D721Med (cell line): ENCODE results near the gene USP17L5.
A peak's percentile ranks its signal among the peaks of the same experiment; 100 is the strongest.
"Not testable (repeated sequence)": the region's sequence is repeated elsewhere in the genome, so short reads cannot be mapped to it uniquely, and the experiment has no call there.

Source experiments
- DNase-seq: peaks from one replicate; pipeline ENCODE4 v3.0.0; 2011; ENCODE audit warnings: low spot score; ENCODE audit not compliant: insufficient read length
- FAIRE-seq: peaks from 2 replicates; lab custom pipeline; 2011; peaks lifted over from hg19 to GRCh38; lab: Jason Lieb, UNC
- TF ChIP-seq, protein P1 (sequence below): IDR thresholded peaks from 2 replicates; pipeline ENCODE4 v1.5.1; 2012; ENCODE audit warnings: mild to moderate bottlenecking, control low read depth; ENCODE audit not compliant: insufficient read depth; ENCODE audit errors: missing control alignments

Gene USP17L5, protein sequence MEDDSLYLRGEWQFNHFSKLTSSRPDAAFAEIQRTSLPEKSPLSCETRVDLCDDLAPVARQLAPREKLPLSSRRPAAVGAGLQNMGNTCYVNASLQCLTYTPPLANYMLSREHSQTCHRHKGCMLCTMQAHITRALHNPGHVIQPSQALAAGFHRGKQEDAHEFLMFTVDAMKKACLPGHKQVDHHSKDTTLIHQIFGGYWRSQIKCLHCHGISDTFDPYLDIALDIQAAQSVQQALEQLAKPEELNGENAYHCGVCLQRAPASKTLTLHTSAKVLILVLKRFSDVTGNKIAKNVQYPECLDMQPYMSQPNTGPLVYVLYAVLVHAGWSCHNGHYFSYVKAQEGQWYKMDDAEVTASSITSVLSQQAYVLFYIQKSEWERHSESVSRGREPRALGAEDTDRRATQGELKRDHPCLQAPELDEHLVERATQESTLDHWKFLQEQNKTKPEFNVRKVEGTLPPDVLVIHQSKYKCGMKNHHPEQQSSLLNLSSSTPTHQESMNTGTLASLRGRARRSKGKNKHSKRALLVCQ

DNA sequence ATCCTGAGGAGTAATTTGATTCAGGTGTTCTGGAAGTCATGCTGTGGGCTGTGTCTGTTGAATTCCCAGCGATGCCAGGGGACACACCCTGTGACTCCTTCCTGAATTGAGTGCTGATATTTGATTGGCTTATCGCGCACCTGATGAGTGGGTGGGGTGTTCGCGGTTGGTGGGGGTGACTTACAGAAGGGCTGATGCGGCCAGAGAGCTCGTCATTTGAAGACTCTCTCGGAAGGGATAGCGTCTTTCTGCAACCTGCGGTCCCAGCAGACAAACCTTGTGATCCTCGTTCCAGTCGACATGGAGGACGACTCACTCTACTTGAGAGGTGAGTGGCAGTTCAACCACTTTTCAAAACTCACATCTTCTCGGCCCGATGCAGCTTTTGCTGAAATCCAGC lies at the start of gene USP17L5:
Gene USP17L5 (plus strand): TSS at position 301 of the 400 bp plus-strand sequence. CDS start 0 bp downstream, at position 301.
- not testable (repeated sequence) for DNase-seq, FAIRE-seq

DNA sequence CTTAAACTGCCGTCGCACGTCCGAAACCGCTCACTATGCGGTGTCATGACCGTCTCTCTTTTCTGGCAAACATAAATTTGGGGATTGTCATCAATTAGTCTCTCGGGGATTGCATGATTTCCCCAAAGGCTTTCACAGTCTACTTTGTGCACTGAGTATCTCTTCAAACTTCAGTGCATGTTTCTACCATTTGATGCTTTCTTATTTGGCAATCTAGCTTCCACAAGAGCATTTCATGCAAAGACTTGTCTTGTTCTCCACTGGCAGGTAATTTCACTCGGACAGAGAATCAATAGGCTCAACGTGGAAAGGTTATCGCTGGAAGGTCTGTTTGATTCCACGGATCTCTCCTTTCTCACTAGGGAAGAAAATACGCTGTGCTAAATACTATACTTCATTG lies 15.0 kb upstream of the USP17L5 start:
- DNase-seq, FAIRE-seq: not testable (repeated sequence)

DNA sequence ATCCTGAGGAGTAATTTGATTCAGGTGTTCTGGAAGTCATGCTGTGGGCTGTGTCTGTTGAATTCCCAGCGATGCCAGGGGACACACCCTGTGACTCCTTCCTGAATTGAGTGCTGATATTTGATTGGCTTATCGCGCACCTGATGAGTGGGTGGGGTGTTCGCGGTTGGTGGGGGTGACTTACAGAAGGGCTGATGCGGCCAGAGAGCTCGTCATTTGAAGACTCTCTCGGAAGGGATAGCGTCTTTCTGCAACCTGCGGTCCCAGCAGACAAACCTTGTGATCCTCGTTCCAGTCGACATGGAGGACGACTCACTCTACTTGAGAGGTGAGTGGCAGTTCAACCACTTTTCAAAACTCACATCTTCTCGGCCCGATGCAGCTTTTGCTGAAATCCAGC lies 14.3 kb upstream of the USP17L5 start, which contains the start of gene USP17L24:
Gene USP17L24 (plus strand): TSS at position 301 of the 400 bp plus-strand sequence. CDS start 0 bp downstream, at position 301.
- DNase-seq, FAIRE-seq: not testable (repeated sequence)

DNA sequence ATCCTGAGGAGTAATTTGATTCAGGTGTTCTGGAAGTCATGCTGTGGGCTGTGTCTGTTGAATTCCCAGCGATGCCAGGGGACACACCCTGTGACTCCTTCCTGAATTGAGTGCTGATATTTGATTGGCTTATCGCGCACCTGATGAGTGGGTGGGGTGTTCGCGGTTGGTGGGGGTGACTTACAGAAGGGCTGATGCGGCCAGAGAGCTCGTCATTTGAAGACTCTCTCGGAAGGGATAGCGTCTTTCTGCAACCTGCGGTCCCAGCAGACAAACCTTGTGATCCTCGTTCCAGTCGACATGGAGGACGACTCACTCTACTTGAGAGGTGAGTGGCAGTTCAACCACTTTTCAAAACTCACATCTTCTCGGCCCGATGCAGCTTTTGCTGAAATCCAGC lies 9.6 kb upstream of the USP17L5 start, which contains the start of gene USP17L25:
Gene USP17L25 (plus strand): TSS at position 301 of the 400 bp plus-strand sequence. CDS start 0 bp downstream, at position 301.
- not testable (repeated sequence) for DNase-seq, FAIRE-seq

DNA sequence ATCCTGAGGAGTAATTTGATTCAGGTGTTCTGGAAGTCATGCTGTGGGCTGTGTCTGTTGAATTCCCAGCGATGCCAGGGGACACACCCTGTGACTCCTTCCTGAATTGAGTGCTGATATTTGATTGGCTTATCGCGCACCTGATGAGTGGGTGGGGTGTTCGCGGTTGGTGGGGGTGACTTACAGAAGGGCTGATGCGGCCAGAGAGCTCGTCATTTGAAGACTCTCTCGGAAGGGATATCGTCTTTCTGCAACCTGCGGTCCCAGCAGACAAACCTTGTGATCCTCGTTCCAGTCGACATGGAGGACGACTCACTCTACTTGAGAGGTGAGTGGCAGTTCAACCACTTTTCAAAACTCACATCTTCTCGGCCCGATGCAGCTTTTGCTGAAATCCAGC lies 4.8 kb upstream of the USP17L5 start, which contains the start of gene USP17L26:
Gene USP17L26 (plus strand): TSS at position 301 of the 400 bp plus-strand sequence. CDS start 0 bp downstream, at position 301.
- not testable (repeated sequence) for FAIRE-seq, DNase-seq

DNA sequence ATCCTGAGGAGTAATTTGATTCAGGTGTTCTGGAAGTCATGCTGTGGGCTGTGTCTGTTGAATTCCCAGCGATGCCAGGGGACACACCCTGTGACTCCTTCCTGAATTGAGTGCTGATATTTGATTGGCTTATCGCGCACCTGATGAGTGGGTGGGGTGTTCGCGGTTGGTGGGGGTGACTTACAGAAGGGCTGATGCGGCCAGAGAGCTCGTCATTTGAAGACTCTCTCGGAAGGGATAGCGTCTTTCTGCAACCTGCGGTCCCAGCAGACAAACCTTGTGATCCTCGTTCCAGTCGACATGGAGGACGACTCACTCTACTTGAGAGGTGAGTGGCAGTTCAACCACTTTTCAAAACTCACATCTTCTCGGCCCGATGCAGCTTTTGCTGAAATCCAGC lies 4.6 kb downstream of the USP17L5 start, which contains the start of gene USP17L27:
Gene USP17L27 (plus strand): TSS at position 301 of the 400 bp plus-strand sequence. CDS start 0 bp downstream, at position 301.
- not testable (repeated sequence) for DNase-seq, FAIRE-seq

DNA sequence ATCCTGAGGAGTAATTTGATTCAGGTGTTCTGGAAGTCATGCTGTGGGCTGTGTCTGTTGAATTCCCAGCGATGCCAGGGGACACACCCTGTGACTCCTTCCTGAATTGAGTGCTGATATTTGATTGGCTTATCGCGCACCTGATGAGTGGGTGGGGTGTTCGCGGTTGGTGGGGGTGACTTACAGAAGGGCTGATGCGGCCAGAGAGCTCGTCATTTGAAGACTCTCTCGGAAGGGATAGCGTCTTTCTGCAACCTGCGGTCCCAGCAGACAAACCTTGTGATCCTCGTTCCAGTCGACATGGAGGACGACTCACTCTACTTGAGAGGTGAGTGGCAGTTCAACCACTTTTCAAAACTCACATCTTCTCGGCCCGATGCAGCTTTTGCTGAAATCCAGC lies 9.4 kb downstream of the USP17L5 start, which contains the start of gene USP17L28:
Gene USP17L28 (plus strand): TSS at position 301 of the 400 bp plus-strand sequence. CDS start 0 bp downstream, at position 301.
- not testable (repeated sequence) for DNase-seq, FAIRE-seq

DNA sequence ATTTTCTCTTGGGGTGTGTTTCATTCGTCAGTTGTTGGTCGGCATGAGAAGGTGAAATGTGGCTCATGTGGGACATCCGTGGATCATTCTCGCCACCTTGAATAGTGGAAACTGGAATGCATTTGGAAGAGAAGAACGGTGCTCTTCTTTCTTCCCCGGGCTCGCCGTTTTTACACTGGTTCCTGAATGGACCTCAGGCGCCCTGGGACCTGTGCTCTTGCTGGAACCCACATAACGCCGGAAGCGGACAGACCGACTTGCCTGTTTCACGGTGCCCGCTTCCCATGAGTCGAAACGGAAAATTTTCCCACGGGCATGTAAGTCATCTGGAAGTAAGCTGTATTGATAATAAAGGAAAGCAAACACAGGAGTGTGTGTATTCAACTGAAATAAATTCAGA lies 11.7 kb downstream of the USP17L5 start:
- not testable (repeated sequence) for FAIRE-seq, DNase-seq

DNA sequence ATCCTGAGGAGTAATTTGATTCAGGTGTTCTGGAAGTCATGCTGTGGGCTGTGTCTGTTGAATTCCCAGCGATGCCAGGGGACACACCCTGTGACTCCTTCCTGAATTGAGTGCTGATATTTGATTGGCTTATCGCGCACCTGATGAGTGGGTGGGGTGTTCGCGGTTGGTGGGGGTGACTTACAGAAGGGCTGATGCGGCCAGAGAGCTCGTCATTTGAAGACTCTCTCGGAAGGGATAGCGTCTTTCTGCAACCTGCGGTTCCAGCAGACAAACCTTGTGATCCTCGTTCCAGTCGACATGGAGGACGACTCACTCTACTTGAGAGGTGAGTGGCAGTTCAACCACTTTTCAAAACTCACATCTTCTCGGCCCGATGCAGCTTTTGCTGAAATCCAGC lies 14.1 kb downstream of the USP17L5 start, which contains the start of gene USP17L29:
Gene USP17L29 (plus strand): TSS at position 301 of the 400 bp plus-strand sequence. CDS start 0 bp downstream, at position 301.
- not testable (repeated sequence) for FAIRE-seq, DNase-seq

DNA sequence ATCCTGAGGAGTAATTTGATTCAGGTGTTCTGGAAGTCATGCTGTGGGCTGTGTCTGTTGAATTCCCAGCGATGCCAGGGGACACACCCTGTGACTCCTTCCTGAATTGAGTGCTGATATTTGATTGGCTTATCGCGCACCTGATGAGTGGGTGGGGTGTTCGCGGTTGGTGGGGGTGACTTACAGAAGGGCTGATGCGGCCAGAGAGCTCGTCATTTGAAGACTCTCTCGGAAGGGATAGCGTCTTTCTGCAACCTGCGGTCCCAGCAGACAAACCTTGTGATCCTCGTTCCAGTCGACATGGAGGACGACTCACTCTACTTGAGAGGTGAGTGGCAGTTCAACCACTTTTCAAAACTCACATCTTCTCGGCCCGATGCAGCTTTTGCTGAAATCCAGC lies 23.6 kb downstream of the USP17L5 start, which contains the start of gene USP17L30:
Gene USP17L30 (plus strand): TSS at position 301 of the 400 bp plus-strand sequence. CDS start 0 bp downstream, at position 301.
- not testable (repeated sequence) for FAIRE-seq

DNA sequence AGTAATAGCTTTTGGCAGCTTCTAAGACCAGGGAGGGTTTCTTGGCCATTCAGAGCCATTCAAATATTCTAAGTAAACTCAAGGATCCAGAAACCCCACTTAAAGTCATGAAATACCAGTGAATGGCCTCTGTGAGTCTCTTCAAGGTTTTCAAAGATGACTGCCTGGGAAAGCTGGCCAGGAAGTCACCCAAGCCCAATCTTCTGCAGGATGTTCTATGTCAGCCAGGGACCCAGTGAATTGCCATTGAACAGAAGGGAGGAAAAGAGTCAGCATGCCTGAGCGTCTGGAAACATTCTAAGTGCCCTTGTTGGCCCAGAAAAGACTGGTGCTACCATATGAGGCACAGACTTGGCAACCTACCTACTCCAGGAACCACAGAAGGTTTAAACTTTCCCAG lies 40.7 kb downstream of the USP17L5 start:
- DNase-seq, FAIRE-seq: not testable (repeated sequence)

More for the DNA sequence above, 23.6 kb downstream of the USP17L5 start, which contains the start of gene USP17L30:
- DNase-seq, result not testable (repeated sequence)

DNA sequence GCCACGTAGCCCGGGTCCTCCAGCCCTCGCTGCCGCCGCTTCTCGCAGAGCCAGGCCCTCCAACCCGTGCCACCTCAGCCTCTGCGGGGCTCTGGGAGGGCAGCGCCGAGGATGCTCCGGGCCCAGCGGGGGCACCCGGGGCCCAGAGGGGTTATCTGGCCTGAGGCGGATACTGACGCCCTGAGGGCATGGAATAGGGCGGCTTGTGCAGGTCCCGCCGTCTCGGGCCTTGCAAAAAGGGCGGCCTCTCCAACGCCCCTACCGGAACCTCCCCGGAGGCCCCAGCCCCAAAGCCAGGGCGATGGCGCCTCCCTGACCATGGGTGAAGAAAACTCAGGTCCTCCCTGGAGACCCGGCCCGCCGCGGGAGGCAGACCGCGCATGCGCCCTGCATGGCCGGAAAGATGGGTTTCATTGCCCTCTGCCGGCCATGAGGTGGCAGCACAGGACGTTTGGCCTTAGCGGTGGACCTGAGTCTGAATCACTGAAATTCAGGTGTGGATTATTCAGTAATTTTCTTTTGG lies 41.9 kb downstream of the USP17L5 start:
- not testable (repeated sequence) for FAIRE-seq, DNase-seq
- TF ChIP-seq, protein P1, sequence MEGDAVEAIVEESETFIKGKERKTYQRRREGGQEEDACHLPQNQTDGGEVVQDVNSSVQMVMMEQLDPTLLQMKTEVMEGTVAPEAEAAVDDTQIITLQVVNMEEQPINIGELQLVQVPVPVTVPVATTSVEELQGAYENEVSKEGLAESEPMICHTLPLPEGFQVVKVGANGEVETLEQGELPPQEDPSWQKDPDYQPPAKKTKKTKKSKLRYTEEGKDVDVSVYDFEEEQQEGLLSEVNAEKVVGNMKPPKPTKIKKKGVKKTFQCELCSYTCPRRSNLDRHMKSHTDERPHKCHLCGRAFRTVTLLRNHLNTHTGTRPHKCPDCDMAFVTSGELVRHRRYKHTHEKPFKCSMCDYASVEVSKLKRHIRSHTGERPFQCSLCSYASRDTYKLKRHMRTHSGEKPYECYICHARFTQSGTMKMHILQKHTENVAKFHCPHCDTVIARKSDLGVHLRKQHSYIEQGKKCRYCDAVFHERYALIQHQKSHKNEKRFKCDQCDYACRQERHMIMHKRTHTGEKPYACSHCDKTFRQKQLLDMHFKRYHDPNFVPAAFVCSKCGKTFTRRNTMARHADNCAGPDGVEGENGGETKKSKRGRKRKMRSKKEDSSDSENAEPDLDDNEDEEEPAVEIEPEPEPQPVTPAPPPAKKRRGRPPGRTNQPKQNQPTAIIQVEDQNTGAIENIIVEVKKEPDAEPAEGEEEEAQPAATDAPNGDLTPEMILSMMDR, result peak; percentile 19

DNA sequence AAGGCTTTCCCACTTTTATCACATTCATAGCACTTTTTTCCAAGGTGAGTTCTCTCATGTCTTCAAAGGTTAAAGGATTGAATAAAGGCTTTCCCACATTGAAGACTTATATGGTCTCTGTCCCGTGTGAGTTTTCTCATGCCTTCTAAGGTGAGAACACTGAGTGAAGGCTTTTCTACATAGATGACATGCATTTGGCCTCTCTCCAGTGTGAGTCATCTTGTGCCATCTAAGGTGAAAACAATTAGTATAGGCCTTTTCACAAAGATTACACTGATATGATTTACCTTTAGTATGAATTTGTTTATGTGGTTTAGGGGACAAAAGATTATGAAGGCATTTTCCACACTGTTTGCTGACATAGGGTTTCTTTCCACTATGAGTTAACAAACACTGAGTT lies 44.9 kb downstream of the USP17L5 start:
- DNase-seq, result no peak
- TF ChIP-seq, protein P1, result no peak
- FAIRE-seq, result no peak

DNA sequence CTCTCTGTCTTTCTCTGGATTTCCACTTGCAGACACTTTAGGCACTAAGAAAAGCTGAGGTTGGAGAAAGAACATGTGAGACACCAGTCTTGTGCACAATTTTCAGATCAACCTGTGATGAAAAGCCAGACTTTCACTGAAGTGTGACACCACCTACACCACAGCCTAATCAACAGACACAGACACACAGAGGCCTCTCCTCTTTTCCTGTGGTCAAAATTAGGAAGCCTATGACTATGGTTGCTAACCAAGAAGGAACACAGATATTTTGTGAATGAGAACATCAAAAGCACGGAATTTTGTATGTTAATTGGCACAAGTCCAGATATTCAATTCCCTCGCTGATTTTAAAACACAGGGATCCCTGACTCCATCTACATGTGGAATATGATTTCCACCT lies 49.8 kb downstream of the USP17L5 start:
- not testable (repeated sequence) for FAIRE-seq, DNase-seq
